CD14-positive monocyte (primary cell): ENCODE measurements around the gene MAP7. TPM values are rescaled to one million over a fixed set of nuclear protein-coding genes. Genes with fewer than 3 reads are reported as not detected.

Experiments
- DNase-seq, 3 donors: peaks; one replicate each; pipeline ENCODE4 v3.0.0-alpha.2; 2011 to 2022
- H2AFZ ChIP-seq: 2 replicates; pipeline ENCODE4 v1.6.0; 2012; ENCODE audit warnings: mild to moderate bottlenecking, low read depth, low read length, inconsistent platforms; ENCODE audit not compliant: insufficient read depth, poor library complexity, severe bottlenecking
- H3K27ac ChIP-seq, 2 donors: 1 replicate in 1 of 2; 2 replicates in 1 of 2; pipeline ENCODE4 v1.5.1; 2012 to 2013; ENCODE audit warnings: low read length in 2 of 2, control low read depth in 1 of 2, inconsistent platforms in 1 of 2, low read depth in 1 of 2, mild to moderate bottlenecking in 1 of 2
- H3K27me3 ChIP-seq, 2 donors: one replicate each; pipeline versions ENCODE4 v1.6.0 to v1.6.1; 2011 to 2013; ENCODE audit warnings: low read length in 2 of 2; ENCODE audit not compliant: control insufficient read depth in 2 of 2, insufficient read depth in 2 of 2
- H3K36me3 ChIP-seq, 2 donors: replicated peaks in 1 of 2; 1 replicate in 1 of 2; 2 replicates in 1 of 2; pipeline versions ENCODE4 v1.5.1 to v1.6.1; 2012 to 2013; ENCODE audit warnings: low read length in 2 of 2, control low read depth in 1 of 2, inconsistent platforms in 1 of 2, mild to moderate bottlenecking in 1 of 2; ENCODE audit not compliant: insufficient read depth in 2 of 2, control insufficient read depth in 1 of 2
- H3K4me1 ChIP-seq, 2 donors: 1 replicate in 1 of 2; 2 replicates in 1 of 2; pipeline versions ENCODE4 v1.5.1 to v1.6.1; 2012 to 2013; ENCODE audit warnings: low read length in 2 of 2, control low read depth in 1 of 2, inconsistent platforms in 1 of 2, mild to moderate bottlenecking in 1 of 2, moderate library complexity in 1 of 2; ENCODE audit not compliant: insufficient read depth in 2 of 2, control insufficient read depth in 1 of 2
- H3K4me2 ChIP-seq: replicated peaks from 2 replicates; pipeline ENCODE3; 2012; ENCODE audit warnings: low read length, moderate library complexity, mild to moderate bottlenecking; ENCODE audit not compliant: poor library complexity, severe bottlenecking; ENCODE audit errors: extremely low read depth
- H3K4me3 ChIP-seq, 3 experiments: fragments of 200-600 bp in 1 of 3; sonication (generic) in 1 of 3; replicated peaks in 1 of 3; 1 replicate in 2 of 3; 2 replicates in 1 of 3; pipeline ENCODE4 v1.5.1; 2011 to 2013; ENCODE audit warnings: low read length in 3 of 3, mild to moderate bottlenecking in 3 of 3, control low read depth in 2 of 3, low read depth in 2 of 3, inconsistent platforms in 1 of 3, moderate library complexity in 1 of 3
- H3K79me2 ChIP-seq: 2 replicates; pipeline ENCODE4 v1.6.0; 2012; ENCODE audit warnings: mild to moderate bottlenecking, control low read depth, inconsistent platforms, low read length, moderate library complexity; ENCODE audit not compliant: insufficient read depth
- H3K9ac ChIP-seq: 2 replicates; pipeline ENCODE4 v1.6.0; 2017; ENCODE audit warnings: low read length, mild to moderate bottlenecking; ENCODE audit not compliant: insufficient read depth, poor library complexity, severe bottlenecking
- H3K9me3 ChIP-seq, 2 donors: replicated peaks in 1 of 2; 1 replicate in 1 of 2; 2 replicates in 1 of 2; pipeline versions ENCODE4 v1.5.1 to v1.6.1; 2012 to 2013; ENCODE audit warnings: low read length in 2 of 2, control low read depth in 1 of 2; ENCODE audit not compliant: control insufficient read depth in 1 of 2, insufficient read depth in 1 of 2
- H4K20me1 ChIP-seq: 2 replicates; pipeline ENCODE4 v1.6.0; 2012; ENCODE audit warnings: mild to moderate bottlenecking, low read length, control low read depth, moderate library complexity; ENCODE audit not compliant: insufficient read depth
- H3K27ac Mint-ChIP-seq, 7 donors: one replicate each; pipeline ENCODE4 v1.8.0; 2020; ENCODE audit warnings: mild to moderate bottlenecking in 7 of 7, mixed read lengths in 7 of 7, moderate library complexity in 6 of 7, inconsistent platforms in 2 of 7
- H3K27me3 Mint-ChIP-seq, 3 donors: one replicate each; pipeline ENCODE4 v1.8.0; 2021 to 2022; ENCODE audit warnings: low read depth in 3 of 3, mild to moderate bottlenecking in 3 of 3, mixed read lengths in 3 of 3, moderate library complexity in 3 of 3, inconsistent platforms in 1 of 3
- H3K36me3 Mint-ChIP-seq, 2 donors: one replicate each; pipeline ENCODE4 v1.8.0; 2020; ENCODE audit warnings: mixed read lengths in 2 of 2, inconsistent platforms in 1 of 2, mild to moderate bottlenecking in 1 of 2
- H3K4me1 Mint-ChIP-seq: one replicate; pipeline ENCODE4 v1.8.0; 2020; ENCODE audit warnings: mild to moderate bottlenecking, mixed read lengths
- H3K4me3 Mint-ChIP-seq, 2 donors: one replicate each; pipeline ENCODE4 v1.8.0; 2020; ENCODE audit warnings: mild to moderate bottlenecking in 2 of 2, mixed read lengths in 2 of 2, moderate library complexity in 1 of 2
- H3K9me3 Mint-ChIP-seq, 7 donors: one replicate each; pipeline ENCODE4 v1.8.0; 2020 to 2022; ENCODE audit warnings: mixed read lengths in 7 of 7, mild to moderate bottlenecking in 6 of 7, moderate library complexity in 6 of 7, inconsistent platforms in 2 of 7
- WGBS: methylation state at CpG from one replicate; pipeline ENCODE4 v1.1.5; 2013; ENCODE audit warnings: missing lambda C conversion rate; ENCODE audit not compliant: insufficient coverage; 5-methylcytosine and 5-hydroxymethylcytosine counted together
- intact Hi-C, 2 donors: fragments of 100-400 bp; cut with micrococcal nuclease; formaldehyde crosslinking; loops; one replicate each; pipeline versions ENCODE4 v1.15.0 to v1.15.1; 2023
- polyA plus RNA-seq, 3 donors: library from polyadenylated mRNA; depleted of rRNA in 1 of 3; unstranded in 2 of 3; stranded (reverse) in 1 of 3; fragments of 300-500 nt in 2 of 3; fragments of >200 nt in 1 of 3; fragmentation: Illumina TruSeq in 2 of 3; gene quantifications; 1 replicate in 2 of 3; 2 replicates in 1 of 3; pipeline ENCODE4 v1.2.3, GENCODE V29; 2012 to 2021
- TF ChIP-seq, protein P1 (sequence below): fragments of 200-600 bp; IDR thresholded peaks from one replicate; pipeline ENCODE4 v1.8.0; 2022; ENCODE audit warnings: antibody characterized with exemption, mild to moderate bottlenecking

The MAP7 gene
- polyA plus RNA-seq, 3 donors = 0.67 to 1.6 (median 1.2) TPM

DNA sequence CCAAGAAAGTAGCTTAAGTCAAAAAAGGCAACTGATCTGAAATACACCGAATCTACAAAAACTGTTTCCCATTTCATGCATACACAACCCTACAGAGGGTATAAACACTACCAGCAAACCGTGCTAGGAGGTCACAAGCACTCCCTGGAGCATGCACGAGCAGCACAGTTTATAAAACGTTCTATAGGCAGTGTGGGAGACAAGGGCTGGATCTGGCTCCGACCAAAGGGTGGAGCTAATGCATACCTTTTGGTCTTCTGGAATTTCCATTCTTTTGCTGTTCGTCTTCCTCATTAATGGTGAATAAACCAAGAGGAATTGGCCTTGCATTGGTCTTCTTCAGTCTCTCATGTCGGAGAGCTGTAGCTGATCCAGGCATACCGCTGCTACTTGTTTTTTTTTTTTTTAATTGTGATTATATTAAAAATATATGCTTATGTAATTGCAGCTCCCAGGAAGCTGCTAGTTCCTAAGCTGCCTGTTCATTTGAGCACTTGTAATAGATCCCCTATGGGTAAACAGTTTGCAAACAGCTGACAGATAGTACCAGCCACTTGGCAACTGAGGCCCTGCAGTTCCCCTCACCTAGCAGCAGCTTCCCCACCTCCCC, 24.5 kb downstream of the MAP7 start:
- Histone ChIP-seq H3K4me2 (peak overlapping the region; percentile 20), H3K4me3 (no peak overlapping the region), H3K9ac (no peak overlapping the region), H3K27me3 (no peaks in the 10 kb centered on the region), H4K20me1 (no peaks in the 10 kb centered on the region), H3K27ac (no peak overlapping the region), H3K79me2 (no peaks in the 10 kb centered on the region), H3K4me1 (peaks cover 12 to 19% of the 10 kb centered on the region in 2 donors), H2AFZ (no peak overlapping the region), H3K9me3 (no peaks in the 10 kb centered on the region), H3K36me3 (no peaks in the 10 kb centered on the region)
- Mint-ChIP-seq H3K36me3 (no peaks in the 10 kb centered on the region), H3K27me3 (peaks cover 0 to 3% (median 2%) of the 10 kb centered on the region in 3 donors), H3K4me1 (peaks cover 20% of the 10 kb centered on the region), H3K27ac (no peak overlapping the region), H3K9me3 (no peaks in the 10 kb centered on the region), H3K4me3 (peak overlapping the region in 1 of 2 donors; percentile 77)
- 0% methylated on average over 4 of the region's 8 CpGs for WGBS
- intact Hi-C loops = no loop called here
- TF ChIP-seq, protein P1, sequence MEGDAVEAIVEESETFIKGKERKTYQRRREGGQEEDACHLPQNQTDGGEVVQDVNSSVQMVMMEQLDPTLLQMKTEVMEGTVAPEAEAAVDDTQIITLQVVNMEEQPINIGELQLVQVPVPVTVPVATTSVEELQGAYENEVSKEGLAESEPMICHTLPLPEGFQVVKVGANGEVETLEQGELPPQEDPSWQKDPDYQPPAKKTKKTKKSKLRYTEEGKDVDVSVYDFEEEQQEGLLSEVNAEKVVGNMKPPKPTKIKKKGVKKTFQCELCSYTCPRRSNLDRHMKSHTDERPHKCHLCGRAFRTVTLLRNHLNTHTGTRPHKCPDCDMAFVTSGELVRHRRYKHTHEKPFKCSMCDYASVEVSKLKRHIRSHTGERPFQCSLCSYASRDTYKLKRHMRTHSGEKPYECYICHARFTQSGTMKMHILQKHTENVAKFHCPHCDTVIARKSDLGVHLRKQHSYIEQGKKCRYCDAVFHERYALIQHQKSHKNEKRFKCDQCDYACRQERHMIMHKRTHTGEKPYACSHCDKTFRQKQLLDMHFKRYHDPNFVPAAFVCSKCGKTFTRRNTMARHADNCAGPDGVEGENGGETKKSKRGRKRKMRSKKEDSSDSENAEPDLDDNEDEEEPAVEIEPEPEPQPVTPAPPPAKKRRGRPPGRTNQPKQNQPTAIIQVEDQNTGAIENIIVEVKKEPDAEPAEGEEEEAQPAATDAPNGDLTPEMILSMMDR = no peak
- peak in 1 of 3 donors; percentile 9 for DNase-seq

DNA sequence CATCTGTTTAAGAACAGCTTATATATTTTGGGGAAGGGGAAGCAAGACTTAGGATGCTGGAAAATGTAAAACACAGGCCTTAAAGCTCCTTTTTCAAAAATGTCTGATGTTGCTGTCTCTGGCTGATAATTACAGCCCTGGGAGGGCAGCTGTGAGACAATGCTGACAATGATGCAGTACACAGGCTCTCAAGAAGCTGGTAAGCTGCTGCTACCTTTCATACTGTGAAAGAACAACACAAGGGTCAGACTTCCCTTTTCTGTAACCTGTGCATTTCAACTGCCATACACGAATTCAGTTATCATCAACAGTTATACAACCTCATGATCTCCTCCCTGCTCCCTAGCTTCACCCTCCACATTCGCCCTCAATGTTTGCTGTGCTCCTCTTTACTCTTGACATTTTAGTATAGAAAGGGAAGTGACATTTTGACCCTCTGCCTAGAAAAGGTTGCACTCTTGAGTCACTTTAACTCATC, 25.2 kb downstream of the MAP7 start:
- Histone ChIP-seq H3K4me3 (no peak overlapping the region), H3K4me1 (peaks cover 12 to 19% of the 10 kb centered on the region in 2 donors), H3K27ac (no peak overlapping the region), H2AFZ (no peak overlapping the region), H3K4me2 (no peak overlapping the region), H3K9ac (no peak overlapping the region), H3K9me3 (no peaks in the 10 kb centered on the region), H4K20me1 (no peaks in the 10 kb centered on the region), H3K27me3 (no peaks in the 10 kb centered on the region), H3K36me3 (no peaks in the 10 kb centered on the region), H3K79me2 (no peaks in the 10 kb centered on the region)
- 0% methylated on average over 1 of the region's 2 CpGs for WGBS
- Mint-ChIP-seq H3K27me3 (peaks cover under 1 to 4% (median 2%) of the 10 kb centered on the region in 3 donors), H3K4me3 (no peak overlapping the region), H3K4me1 (peaks cover 20% of the 10 kb centered on the region), H3K9me3 (no peaks in the 10 kb centered on the region), H3K36me3 (no peaks in the 10 kb centered on the region), H3K27ac (peak overlapping the region in 1 of 7 donors; percentile 49)
- intact Hi-C loops = no loop called here
- DNase-seq = no peak
- TF ChIP-seq, protein P1 = no peak
